ENCODE measurements around the gene KSR1.
A peak's percentile ranks its signal among the peaks of the same experiment; 100 is the strongest.
"Not testable (repeated sequence)": the region's sequence is repeated elsewhere in the genome, so short reads cannot be mapped to it uniquely, and the experiment has no call there.

KSR1 gene
- total RNA-seq, result 17.9 to 71.3 (median 21.8) reads per million in 3 experiments

DNA sequence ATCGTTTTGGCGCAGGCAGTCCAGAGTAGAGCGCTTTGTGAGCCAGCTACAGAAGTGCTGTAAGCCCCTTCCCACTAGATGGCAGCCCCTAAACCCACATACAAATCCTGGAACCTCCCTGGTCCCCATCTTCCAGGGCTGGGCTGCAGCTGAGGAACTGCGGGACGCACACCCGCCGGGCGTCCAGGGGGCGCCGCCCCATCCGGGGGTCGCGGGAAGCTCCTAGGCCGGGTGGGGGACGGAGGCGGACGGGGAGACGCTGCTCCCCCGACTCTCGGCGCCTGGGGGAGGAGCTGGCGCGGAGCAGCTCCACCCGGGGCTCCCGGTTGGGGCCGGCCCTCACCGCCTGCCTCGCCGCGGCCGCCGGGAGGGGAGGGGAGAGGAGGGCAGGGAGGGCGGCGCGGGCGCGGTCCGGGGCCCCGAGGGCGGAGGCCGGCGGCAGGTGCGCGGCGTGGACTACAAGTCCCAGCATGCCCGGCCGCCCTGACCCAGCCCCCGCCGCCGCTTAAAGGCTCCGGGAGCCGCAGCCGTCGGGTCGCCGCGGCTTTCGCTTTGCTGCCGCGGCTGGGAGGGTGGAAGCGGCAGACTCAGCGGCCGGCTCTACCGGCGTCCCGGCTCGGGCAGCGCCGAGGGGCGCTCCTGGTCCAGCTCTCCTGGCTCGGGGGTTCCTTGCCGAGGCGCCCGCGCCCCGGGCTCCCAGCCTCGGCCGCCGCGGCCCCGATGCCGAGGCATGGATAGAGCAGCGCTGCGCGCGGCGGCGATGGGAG, at the start of gene KSR1:
TSS of gene KSR1 (plus strand) at position 535 of the 767 bp plus-strand sequence. CDS start at position 731, 196 bp downstream.
- DNase-seq, result peak; percentile 79

DNA sequence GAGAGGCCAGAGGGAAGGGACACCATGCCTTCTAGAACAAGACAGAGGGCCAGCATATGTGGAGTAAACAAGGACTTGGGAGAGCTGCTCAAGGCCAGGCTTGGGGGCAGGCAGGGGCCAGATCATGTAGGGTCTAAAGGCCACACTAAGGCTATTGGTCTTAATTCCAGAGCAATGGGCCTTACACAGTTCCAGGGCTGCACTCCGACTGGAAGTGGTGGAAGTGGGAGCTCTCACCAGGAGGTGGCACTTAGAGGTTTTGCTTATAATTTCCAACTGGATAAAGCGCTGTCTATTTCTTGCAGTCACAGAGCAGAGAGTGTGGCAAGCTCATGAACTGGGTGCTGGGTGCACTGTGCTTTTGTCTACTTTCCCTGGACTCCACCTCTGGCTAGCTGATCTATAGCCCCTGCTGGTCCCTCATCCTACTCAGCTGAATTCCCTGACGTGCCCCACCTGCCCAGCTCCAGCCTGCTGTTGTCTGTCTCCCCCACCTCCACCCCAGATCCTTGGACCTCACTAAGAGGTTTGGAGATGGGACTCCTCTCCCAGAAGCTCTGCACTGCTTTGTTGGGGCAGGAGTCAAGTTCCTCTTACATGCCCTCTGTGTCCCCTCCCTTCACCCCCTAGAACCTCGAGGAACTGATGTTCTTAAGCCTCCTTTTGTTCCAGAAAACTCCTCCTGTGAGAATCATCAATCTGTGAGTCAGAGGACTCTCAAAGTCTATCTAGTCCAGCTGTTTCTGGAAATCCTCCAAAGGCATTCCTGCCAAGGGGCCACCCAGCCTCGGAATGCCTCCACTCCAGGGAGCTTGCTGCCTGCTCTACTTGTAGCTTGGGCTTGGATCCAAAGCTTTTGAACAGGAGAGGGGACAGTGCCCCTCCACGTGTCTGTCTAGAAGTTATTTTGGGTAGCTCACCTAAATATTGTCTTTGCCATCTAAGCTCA, 48.1 kb upstream of the KSR1 start:
- no peak for DNase-seq

DNA sequence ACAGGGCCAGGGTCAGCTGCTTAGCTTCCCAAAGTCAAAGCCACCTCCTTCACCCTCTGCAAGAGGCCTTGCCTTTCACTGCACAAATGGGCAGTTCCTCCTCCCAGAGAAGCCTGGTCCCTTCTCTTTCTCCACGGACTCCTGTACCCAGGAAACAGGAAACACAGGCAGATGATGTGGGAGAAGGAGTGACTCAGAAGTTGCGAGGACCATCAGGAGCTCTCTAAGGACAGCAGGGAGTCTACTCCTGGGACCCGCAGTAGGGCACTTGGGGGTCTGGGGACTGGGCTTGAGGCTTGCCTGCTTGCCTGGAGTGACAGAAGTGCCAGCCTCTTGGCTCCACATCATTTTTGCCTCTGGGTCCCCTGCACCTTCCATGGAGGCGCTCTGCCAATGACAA, 47.4 kb upstream of the KSR1 start:
- no peak for DNase-seq

DNA sequence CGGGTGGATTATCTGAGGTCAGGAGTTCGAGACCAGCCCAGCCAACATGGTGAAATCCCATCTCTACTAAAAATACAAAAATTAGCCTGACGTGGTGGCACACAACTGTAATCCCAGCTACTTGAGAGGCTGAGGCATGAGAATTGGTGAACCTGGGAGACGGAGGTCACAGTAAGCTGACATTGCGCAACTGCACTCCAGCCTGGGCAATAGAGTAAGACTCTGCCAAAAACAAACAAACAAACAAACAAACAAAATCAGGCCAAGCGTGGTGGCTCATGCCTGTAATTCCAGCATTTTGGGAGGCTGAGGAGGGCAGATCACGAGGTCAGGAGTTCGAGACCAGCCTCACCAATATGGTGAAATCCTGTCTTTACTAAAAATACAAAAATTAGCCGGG, 44.1 kb upstream of the KSR1 start:
- not testable (repeated sequence) for DNase-seq

DNA sequence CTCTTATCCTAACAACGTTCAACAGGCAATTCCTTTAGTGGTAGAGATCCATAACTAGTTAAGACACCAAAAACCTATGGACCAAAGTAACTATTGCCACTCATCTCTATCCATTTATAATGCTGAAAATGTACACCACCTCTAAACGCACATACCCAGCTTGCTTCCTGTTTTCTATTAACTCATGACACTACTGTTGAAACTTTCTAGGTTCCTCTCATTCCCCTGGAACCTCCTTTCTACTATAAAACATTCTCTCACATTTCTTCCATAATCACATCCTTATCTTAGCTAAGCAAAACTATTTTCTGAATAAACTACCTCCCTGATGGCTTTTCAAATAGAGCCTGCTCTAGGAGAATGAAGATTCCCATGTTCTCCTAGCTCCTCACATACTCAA, 42.9 kb upstream of the KSR1 start:
- no peak for DNase-seq

DNA sequence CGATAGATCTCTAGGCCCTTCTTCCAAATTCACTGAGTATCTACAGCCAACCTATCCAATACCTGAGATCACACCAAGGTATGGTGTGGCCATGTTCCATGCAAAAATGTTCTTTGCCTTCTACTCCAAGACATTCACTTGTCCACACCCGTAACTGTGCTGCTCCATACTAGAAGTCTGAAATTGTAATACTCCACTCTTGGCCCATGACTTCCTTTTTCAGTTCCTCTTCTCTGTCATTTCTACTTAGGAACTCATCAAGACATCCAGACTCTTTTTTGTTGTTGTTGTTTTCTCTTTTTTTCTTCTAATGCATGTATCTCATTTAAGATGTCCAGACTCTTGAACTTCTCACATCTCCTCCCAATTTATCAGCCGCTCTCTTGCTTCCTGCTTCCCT, 42.5 kb upstream of the KSR1 start:
- no peak for DNase-seq

DNA sequence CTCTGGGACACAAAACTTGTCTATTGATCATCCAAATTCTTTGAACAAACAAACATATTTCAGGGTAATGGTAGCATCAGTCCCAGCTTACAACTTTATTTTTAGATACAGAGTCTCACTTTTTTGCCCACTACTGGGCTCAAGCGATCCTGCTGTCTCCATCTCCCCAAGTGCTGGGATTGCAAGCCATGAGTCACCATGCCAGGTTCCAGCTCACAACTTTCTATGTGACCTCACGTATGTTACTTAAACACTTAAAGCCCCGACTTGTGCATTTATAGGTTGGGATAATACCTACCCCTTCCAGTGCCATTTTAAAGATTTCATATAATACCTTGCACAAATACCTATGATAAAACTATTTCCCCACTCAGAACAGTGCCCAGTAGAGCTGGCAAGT, 42.0 kb upstream of the KSR1 start:
- DNase-seq, result no peak

DNA sequence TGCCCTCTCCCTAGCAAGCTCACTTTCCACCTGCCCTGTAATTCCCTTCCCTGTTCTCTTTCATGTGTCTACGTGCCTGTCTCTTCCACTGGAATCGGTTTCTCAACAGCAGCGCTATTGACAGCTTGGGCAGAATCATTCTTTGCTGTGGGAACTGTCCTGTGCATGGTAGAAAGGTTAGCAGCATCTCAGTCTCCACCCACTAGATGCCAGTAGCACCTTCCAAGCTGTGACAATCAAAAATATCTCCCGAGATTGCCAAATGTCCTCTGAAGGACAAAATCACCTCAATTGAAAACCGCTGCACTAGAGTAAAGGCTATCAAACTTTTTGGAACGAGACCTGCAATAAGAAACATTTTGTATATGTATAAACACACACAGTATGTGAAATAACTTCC, 41.6 kb upstream of the KSR1 start:
- DNase-seq, result no peak

DNA sequence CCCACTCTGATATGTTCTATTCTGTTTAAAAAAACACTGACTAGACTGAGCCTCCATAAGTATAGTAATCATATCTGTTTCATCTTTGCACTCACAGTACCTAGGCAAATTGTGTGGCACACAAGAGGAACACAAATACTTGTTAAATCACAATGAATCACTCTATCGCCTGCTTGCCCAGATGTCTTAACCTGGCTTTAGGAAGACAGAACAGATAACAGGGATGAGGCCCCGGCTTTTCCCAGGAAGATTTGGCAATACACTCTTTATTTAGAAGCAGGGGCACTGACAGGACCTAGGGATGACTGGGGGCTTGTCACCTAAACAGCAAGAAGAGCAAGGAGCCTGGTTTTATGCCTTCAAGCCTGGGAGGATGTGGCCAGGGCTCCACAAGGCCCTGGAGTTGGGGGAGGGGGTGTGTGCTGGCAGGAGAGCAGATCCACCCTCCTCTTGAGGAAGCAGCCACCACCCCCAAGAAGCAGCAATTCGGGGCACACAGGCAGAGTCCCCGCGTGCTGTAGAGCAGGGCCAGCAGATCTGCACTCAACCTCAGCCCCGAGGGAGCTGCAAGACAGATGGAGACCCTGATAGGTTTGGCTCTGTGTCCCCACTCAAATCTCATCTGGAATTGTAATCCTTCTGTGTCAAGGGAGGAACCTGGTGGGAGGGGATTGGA, 41.0 kb upstream of the KSR1 start:
- DNase-seq, result no peak

DNA sequence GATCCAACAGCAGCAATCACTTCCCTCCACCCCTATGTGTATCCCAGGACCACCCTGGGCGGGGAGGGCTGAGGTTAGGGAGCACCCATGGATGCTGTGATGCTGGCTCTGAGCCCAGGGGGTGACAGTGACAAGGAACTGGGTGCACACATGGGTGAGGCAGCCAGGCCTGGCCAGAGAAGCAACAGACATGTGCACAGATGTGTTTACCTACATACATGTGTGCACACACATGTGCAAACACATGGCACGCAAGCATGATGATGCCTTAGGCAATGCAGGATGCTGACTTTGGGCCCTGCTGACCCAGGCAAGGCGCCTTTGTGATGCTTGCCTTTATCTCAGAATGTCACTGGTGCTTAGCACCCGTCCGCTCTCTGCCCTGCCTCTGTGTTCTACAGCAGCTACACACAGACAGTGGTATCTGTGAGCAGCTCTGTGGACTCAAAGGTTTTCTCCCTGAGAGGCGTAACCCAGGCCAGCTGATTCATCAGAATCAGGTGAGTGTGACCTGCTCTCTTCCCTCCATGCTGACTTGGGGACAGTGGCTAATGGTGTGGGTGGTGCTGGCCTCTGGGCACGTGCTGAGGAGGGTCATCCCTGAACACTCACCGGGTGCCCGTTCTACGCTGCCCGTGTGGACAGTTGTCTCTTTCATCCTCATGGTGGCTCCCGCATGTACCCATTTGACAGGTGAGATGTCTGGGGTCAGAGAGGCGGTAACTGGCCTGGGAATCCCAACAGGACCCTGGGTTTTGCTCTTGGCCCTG, 38.5 kb upstream of the KSR1 start:
- no peak for DNase-seq

DNA sequence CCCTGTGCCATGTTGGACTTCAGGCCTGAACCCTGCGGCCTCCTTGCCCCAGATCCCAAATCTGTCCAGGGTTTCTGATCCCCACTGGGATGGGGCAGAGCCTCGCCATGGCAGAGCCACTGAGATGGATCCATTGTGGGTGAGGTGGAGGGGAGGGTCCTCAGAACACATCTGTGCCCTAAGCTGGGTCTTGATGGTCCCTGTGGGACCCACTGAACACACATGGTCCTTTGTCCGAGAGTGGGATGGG, 38.0 kb upstream of the KSR1 start:
- no peak for DNase-seq

DNA sequence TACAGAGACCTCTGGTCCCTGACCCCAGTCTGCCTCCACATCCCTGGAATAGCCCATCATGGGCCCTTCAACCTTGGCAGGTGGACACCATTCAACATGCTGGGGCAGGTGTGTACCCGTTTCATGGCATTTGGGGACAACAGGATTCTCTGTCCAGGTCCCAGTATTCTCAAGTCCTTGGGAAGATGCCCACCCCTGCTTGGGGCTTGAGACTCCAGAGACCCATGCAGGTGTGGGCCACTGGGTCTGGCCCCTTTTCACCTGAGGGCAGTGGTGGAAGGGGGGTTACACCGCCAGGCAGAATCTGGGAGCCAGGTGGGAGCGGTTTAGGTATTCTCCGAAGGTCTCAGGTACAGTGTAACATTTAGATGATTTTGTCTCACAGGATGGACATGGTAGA, 37.1 kb upstream of the KSR1 start:
- no peak for DNase-seq

DNA sequence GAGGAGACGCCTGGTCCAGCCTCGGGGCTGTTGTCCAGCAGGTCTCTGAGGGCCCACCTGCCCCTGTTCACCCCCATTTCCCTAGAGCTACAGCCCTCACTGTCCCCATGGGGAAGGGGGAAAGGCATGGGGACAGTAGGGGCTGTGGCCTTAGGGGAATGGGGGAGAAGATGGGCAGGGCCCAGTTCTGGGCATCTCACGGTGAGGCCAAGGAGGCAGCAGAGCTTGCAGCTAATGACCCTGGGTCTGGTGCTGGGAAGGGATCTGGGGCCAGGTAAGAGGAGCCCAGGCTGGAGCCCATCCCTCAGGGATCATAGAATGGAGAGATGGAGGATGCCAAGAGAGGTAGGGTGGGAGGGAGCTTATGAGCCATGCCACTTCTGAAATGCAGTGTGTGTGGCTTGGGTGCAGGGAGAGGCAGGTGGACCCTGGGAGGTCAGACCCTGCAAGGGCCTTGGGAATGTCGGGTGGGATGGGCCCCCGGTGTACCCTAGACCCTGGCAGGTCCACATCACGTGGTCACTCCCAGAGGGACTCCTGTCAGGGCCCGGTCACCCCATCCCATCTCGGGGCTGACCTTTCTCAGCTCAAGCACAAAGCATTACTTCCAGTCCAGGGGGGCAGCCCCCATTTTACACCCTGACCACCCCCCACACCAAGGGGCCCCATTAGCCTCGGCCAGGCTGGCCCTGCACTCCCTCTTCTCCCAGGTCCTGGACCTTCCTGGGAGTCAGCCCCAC, 35.9 kb upstream of the KSR1 start:
- no peak for DNase-seq

DNA sequence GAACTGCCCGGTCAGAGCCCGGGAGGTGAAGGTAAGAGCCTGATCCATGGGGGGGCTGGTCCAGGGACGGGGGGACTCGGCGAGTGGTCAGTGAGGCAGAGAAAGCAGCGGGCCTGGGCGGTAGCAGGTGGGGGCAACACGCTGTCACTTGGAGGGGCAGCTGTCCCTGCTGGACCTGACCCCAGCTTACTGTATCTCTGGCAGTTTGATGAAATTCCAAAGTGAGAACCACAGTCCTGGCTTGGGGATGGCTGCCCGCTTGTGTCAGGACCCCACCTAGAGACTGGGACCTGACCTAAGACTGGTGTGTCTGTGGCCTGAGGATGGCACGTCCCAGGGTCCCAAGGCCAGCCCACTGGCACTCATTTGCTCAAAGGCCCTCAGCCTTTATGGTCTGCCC, 35.1 kb upstream of the KSR1 start:
- DNase-seq, result no peak

DNA sequence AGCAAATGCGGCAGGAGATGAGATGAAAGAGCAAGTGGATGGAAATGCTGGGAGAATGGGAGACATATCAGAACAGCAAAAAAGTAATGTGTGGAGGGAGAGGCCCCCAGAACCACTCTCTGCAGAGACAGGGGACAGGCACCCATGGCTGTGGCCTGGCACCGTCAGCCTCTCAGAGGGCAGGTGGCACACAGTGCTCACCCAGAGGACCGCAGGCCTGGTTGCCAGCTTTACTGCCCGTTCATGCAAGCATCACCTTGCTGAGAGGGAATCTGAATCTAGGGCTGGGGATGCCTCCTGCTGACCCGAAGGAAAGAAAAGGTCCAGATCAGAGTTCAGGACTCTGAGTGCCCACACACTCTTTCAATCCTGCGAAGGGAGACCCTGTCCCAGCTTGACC, 34.6 kb upstream of the KSR1 start:
- DNase-seq, result not testable (repeated sequence)

DNA sequence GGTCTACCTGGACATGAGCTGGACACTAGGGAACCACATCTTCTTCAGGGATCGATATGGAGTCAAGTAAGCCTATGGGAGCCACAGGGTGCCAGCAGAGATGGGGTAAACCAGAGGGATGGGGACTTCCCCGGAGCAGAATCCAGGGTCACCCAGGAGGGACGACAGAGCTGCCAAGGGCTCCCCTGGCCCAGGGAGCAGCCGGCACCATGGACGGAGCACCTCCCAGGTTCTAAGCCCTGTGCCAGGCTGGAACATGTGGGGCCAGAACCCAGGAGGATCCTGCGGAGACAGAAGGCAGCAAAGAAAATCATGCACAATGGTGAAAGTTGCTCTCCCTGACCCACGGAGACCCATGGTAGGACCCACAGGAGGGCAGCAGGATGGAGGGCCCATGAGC, 33.6 kb upstream of the KSR1 start:
- no peak for DNase-seq

DNA sequence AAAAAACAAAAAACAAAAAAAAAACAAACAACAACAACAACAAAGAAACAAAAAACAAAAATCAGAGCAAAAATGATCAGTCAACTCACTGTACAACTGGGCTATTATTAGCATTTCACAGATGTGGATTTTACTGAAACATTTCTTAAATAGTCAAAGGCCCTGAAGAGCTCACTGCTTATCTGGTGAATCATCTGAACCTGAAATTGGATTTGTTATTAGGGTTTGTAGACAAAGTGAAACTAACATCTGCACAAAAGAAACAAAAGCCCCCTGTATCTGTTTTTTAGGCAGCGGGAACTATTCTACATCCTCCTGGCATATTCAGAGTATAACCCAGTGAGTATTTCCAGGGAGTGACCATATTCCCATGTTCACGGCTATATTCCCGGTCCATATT, 32.6 kb upstream of the KSR1 start:
- DNase-seq, result no peak

DNA sequence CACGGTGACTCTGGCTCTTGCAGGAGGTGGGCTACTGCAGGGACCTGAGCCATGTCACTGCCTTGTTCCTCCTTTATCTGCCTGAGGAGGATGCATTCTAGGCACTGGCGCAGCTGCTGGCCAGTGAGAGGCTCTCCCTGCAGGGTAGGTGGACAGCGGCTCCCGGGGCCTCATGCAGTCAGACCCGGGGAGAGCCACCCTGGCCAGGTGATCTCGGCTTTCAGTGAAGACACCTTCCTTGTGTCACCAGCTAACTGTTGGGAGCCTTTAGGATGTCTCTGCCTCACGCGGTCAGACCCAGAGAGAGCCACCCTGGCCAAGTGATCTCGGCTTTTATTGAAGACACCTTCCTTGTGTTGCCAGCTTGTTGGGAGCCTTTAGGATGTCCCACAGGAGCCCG, 31.7 kb upstream of the KSR1 start:
- DNase-seq, result no peak

DNA sequence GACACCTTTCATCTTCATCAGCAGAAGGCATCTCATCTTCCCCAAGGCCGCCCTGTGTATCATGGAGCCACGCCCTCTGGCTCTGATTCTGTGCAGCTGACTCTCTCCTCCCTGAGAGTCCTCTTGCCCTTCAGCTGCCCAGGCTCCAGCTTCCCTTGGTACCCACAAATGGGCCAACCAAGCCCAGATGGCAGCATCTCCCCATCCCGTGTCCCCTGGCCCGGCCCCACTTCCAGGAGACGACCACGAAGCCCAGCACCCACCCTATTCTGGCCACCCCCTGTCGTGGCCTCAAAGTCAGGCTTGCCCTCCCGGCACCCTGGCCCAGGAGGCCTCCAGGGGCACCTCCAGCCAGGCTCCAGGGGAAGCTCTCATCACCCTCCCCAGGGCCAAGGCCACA, 31.3 kb upstream of the KSR1 start:
- DNase-seq, result no peak

DNA sequence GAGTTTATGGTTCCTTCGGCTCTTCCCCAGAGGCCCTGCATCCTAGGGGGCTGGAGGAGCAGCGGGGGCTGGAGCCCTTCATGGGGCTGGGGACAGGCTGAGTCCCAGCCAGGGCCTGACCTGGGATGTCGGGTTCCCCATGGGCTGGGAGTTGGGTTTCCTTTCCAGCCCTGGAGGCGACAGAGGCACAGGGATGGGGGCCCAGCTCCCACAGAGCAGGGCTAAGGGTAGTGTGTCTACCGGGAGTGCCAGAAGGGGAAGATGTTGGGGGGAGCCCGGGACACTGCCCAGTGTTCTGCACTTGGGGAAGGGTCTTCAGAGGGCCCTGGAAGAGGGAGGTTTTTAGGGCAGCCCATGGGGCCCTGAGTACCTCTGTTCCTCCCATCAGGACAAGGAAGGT, 30.7 kb upstream of the KSR1 start:
- not testable (repeated sequence) for DNase-seq

DNA sequence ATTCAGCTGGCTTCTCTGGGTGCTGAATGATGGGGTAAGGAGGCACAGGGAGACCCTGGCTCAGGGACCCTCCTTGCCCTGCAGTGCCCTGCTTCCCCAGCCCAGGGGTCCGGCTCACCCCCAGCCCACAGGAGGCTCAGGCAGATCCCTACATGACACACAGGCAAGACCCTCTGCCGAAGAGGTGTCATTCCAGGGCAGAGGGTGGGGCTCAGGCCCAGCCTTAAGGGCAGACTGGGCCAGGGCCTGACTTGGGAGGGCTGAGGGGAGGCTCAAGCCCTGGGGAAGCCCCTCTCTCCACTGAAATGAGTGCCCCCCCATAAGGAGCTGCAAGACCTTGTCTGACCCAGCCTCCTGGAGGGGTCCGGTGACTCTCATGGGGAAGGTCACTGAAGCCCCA, 30.3 kb upstream of the KSR1 start:
- no peak for DNase-seq

DNA sequence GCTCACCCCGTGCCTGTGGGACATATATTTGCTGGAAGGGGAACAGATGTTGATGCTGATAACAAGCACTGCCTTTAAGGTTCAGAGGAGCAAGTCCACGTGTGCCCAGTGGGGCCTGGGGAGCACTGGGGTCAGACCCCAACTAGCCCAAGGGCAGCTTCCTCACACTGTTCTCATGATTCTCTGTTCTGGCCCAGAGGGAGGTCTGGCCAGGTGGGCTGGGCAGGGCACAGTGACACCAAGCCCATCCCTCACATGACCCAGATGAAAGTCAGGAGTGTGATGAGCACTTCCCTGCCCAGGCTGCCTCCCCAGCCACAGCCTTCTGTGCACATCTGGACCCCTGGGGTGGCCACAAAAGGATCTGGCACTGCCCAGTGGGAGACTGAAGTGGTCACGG, 29.8 kb upstream of the KSR1 start:
- DNase-seq, result not testable (repeated sequence)

All from central memory CD4-positive, alpha-beta T cell (primary cell).